K562 (cell line): Measurements from ENCODE around the gene SPATS2. TPM values are rescaled to one million over a fixed set of nuclear protein-coding genes. Genes with fewer than 3 reads are reported as not detected.
A peak's percentile ranks its signal among the peaks of the same experiment; 100 is the strongest.

Experiments used
- BHLHE40 ChIP-seq: IDR thresholded peaks from 2 replicates; pipeline ENCODE4 v1.6.1; 2011; ENCODE audit warnings: low read length, improper control_type of control experiment
- CAMTA2 ChIP-seq: fragments of 250-450 bp; sonication (Bioruptor Pico); conservative IDR thresholded peaks from 2 replicates; pipeline ENCODE4 v1.5.1; 2022
- CBFB ChIP-seq: sonication (generic); formaldehyde crosslinking; IDR thresholded peaks from 2 replicates; pipeline ENCODE4 v1.4.0; 2020; ENCODE audit warnings: mild to moderate bottlenecking, missing genetic modification reagents
- CBX8 ChIP-seq: fragments of 200-600 bp; sonication (generic); IDR thresholded peaks from 2 replicates; pipeline ENCODE4 v1.6.1; 2012; ENCODE audit warnings: borderline replicate concordance, mixed run types, low read depth, mild to moderate bottlenecking, moderate library complexity, mixed read lengths, low read length, control low read depth, inconsistent platforms; ENCODE audit not compliant: poor library complexity, severe bottlenecking; ENCODE audit errors: extremely low read depth
- CHD1 ChIP-seq: fragments of 200-600 bp; sonication (generic); IDR thresholded peaks from one replicate; pipeline ENCODE4 v1.6.1; 2012; ENCODE audit warnings: mild to moderate bottlenecking, moderate library complexity, low read length, inconsistent platforms
- CXXC5 ChIP-seq: fragments of 250-450 bp; sonication (Bioruptor Pico); IDR thresholded peaks from 2 replicates; pipeline ENCODE4 v1.8.0; 2022; ENCODE audit warnings: inconsistent platforms, mild to moderate bottlenecking, moderate library complexity
- E2F1 ChIP-seq: sonication (generic); formaldehyde crosslinking; IDR thresholded peaks from 2 replicates; pipeline ENCODE4 v1.8.1; 2023; ENCODE audit warnings: mild to moderate bottlenecking, missing genetic modification reagents, moderate library complexity
- FOXJ2 ChIP-seq: fragments of 200-800 bp; sonication (Bioruptor generic); IDR thresholded peaks from 2 replicates; pipeline ENCODE4 v1.6.1; 2016; ENCODE audit warnings: missing genetic modification characterization, missing compliant biosample characterization
- FOXP1 ChIP-seq: sonication (generic); formaldehyde crosslinking; IDR thresholded peaks from 2 replicates; pipeline ENCODE4 v1.8.0; 2022; ENCODE audit warnings: mild to moderate bottlenecking, missing genetic modification reagents
- GABPB1 ChIP-seq: sonication (generic); formaldehyde crosslinking; IDR thresholded peaks from 2 replicates; pipeline ENCODE4 v1.8.0; 2022; ENCODE audit warnings: mild to moderate bottlenecking, missing genetic modification reagents
- GTF2F1 ChIP-seq: IDR thresholded peaks from 2 replicates; pipeline ENCODE4 v1.6.1; 2011; ENCODE audit warnings: low read depth, low read length, improper control_type of control experiment
- LARP7 ChIP-seq: fragments of 450-650 bp; IDR thresholded peaks from 2 replicates; pipeline ENCODE4 v1.6.1; 2016
- LEF1 ChIP-seq: fragments of 450-650 bp; IDR thresholded peaks from 2 replicates; pipeline ENCODE4 v1.6.1; 2016; ENCODE audit warnings: mild to moderate bottlenecking
- MTF1 ChIP-seq: fragments of 250-450 bp; sonication (Bioruptor Pico); IDR thresholded peaks from 2 replicates; pipeline ENCODE4 v1.9.0; 2021; ENCODE audit warnings: moderate library complexity, mild to moderate bottlenecking, inconsistent platforms, borderline replicate concordance
- PCBP1 ChIP-seq: fragments of 200-400 bp; formaldehyde crosslinking; IDR thresholded peaks from 2 replicates; pipeline ENCODE4 v1.6.1; 2018; ENCODE audit warnings: mild to moderate bottlenecking, low read depth, low read length; ENCODE audit not compliant: poor library complexity, severe bottlenecking
- PCBP2 ChIP-seq: fragments of 200-400 bp; formaldehyde crosslinking; IDR thresholded peaks from 2 replicates; pipeline ENCODE4 v1.6.1; 2018; ENCODE audit warnings: low read length, low read depth, mild to moderate bottlenecking, moderate library complexity; ENCODE audit not compliant: poor library complexity, severe bottlenecking
- PTBP1 ChIP-seq: fragments of 200-400 bp; formaldehyde crosslinking; IDR thresholded peaks from 2 replicates; pipeline ENCODE4 v1.6.1; 2017; ENCODE audit warnings: low read depth, low read length
- RBM17 ChIP-seq: fragments of 200-400 bp; formaldehyde crosslinking; IDR thresholded peaks from 2 replicates; pipeline ENCODE4 v1.6.1; 2017; ENCODE audit warnings: low read depth, mild to moderate bottlenecking, low read length, borderline replicate concordance
- SMAD1 ChIP-seq: fragments of 150-350 bp; IDR thresholded peaks from 2 replicates; pipeline ENCODE4 v1.6.1; 2014; ENCODE audit warnings: low read length, low read depth; ENCODE audit not compliant: partially characterized antibody
- TFE3 ChIP-seq: fragments of 450-650 bp; formaldehyde crosslinking; IDR thresholded peaks from 2 replicates; pipeline ENCODE4 v1.4.0; 2020; ENCODE audit warnings: mild to moderate bottlenecking, mixed read lengths
- WHSC1 ChIP-seq: IDR thresholded peaks from one replicate; pipeline ENCODE4 v1.6.1; 2012; ENCODE audit warnings: low read length, control low read depth, inconsistent platforms
- ZNF224 ChIP-seq: sonication (generic); formaldehyde crosslinking; IDR thresholded peaks from 2 replicates; pipeline ENCODE4 v1.8.0; 2022; ENCODE audit warnings: mild to moderate bottlenecking, missing genetic modification reagents
- ZNF431 ChIP-seq: sonication (generic); formaldehyde crosslinking; IDR thresholded peaks from 2 replicates; pipeline ENCODE4 v1.8.0; 2022; ENCODE audit warnings: mild to moderate bottlenecking, missing genetic modification reagents
- ZNF449 ChIP-seq: fragments of 250-450 bp; sonication (Bioruptor Pico); IDR thresholded peaks from 2 replicates; pipeline ENCODE4 v1.8.0; 2022; ENCODE audit warnings: moderate library complexity, mild to moderate bottlenecking, inconsistent platforms
- ZNF57 ChIP-seq: fragments of 450-650 bp; formaldehyde crosslinking; IDR thresholded peaks from 2 replicates; pipeline ENCODE4 v1.4.0; 2020; ENCODE audit warnings: mild to moderate bottlenecking, moderate library complexity
- ZZZ3 ChIP-seq: fragments of 450-650 bp; IDR thresholded peaks from 2 replicates; pipeline ENCODE4 v1.6.1; 2016; ENCODE audit warnings: antibody characterized with exemption, mild to moderate bottlenecking, moderate library complexity
- polyA plus RNA-seq, 8 experiments: library from polyadenylated mRNA; depleted of rRNA in 4 of 8; stranded (reverse) in 5 of 8; unstranded in 3 of 8; fragments of >200 nt; fragmentation: Nextera tagmentation in 2 of 8; fragmentation: Illumina TruSeq in 1 of 8; extraction: Ambion mirVana in 2 of 8; extraction: Trizol in 1 of 8; gene quantifications; 2 replicates each; pipeline versions ENCODE4 v1.2.1 to v1.2.3, GENCODE V29; 2011 to 2014; ENCODE audit warnings: inconsistent platforms in 1 of 8, missing spikeins in 1 of 8
- total RNA-seq, 7 experiments: library from RNA; depleted of rRNA in 6 of 7; stranded (reverse); fragments of >200 nt in 6 of 7; fragmentation: Illumina TruSeq in 2 of 7; extraction: Trizol in 2 of 7; gene quantifications; 2 replicates each; pipeline versions ENCODE4 v1.2.1 to v1.2.3, GENCODE V29; 2011 to 2021; ENCODE audit warnings: low replicate concordance in 1 of 7

Gene SPATS2
- total and polyA plus RNA-seq, 9 of the 15 experiments (the other 6 are each of a cell fraction or from before 2014, with no cell fraction given), result 5.4 to 48.2 (median 17.5) TPM

- TF ChIP-seq PCBP2 (no peak), PTBP1 (no peak), FOXP1 (CRISPR knock-in tag) (0 out of 2 replicates have a peak, but pooled peaks have one; percentile 20), MTF1 (CRISPR knock-in tag) (no peak), FOXJ2 (tag) (0 out of 2 replicates have a peak, but pooled peaks have one; percentile 26), BHLHE40 (no peak), RBM17 (no peak), ZNF57 (CRISPR knock-in tag) (no peak), CXXC5 (CRISPR knock-in tag) (no peak), GABPB1 (CRISPR knock-in tag) (no peak), ZNF224 (CRISPR knock-in tag) (no peak), ZNF449 (CRISPR knock-in tag) (no peak), LARP7 (no peak), CBX8 (no peak), CHD1 (peak; percentile 16), CAMTA2 (CRISPR knock-in tag) (no peak), CBFB (CRISPR knock-in tag) (no peak), ZNF431 (0 out of 2 replicates have a peak, but pooled peaks have one; percentile 45), GTF2F1 (0 out of 2 replicates have a peak, but pooled peaks have one; percentile 14), SMAD1 (no peak), E2F1 (CRISPR knock-in tag) (no peak), TFE3 (CRISPR knock-in tag) (no peak), PCBP1 (no peak), ZZZ3 (no peak), LEF1 (no peak), WHSC1 (no peak)
Measured at GRCh38 chr12:49568442-49569162, 201.3 kb downstream of the SPATS2 start (continued).
